GM13976 (cell line): ENCODE measurements around the gene OSBPL2.

Source experiments
- DNase-seq: peaks from one replicate; pipeline ENCODE4 v3.0.0; 2012; ENCODE audit warnings: low spot score
- CTCF ChIP-seq: IDR thresholded peaks from 2 replicates; pipeline ENCODE4 v1.5.1; 2012; ENCODE audit warnings: borderline replicate concordance, mild to moderate bottlenecking; ENCODE audit not compliant: insufficient read depth; ENCODE audit errors: extremely low read depth, missing control alignments, control extremely low read depth
- in situ Hi-C: fragments of 300-500 bp; cut with MboI; formaldehyde crosslinking; loops from one replicate; pipeline ENCODE4 v1.12.0; 2022; ENCODE audit warnings: low sequenced_read_pairs, mixed read lengths, inconsistent platforms; ENCODE audit not compliant: unreplicated experiment

Gene OSBPL2

GRCh38 chr20:62253398-62253797 lies 15.1 kb downstream of the OSBPL2 start:
- TF ChIP-seq CTCF = no peak
- DNase-seq = no peak
- in situ Hi-C loops = no loop called here

DNA sequence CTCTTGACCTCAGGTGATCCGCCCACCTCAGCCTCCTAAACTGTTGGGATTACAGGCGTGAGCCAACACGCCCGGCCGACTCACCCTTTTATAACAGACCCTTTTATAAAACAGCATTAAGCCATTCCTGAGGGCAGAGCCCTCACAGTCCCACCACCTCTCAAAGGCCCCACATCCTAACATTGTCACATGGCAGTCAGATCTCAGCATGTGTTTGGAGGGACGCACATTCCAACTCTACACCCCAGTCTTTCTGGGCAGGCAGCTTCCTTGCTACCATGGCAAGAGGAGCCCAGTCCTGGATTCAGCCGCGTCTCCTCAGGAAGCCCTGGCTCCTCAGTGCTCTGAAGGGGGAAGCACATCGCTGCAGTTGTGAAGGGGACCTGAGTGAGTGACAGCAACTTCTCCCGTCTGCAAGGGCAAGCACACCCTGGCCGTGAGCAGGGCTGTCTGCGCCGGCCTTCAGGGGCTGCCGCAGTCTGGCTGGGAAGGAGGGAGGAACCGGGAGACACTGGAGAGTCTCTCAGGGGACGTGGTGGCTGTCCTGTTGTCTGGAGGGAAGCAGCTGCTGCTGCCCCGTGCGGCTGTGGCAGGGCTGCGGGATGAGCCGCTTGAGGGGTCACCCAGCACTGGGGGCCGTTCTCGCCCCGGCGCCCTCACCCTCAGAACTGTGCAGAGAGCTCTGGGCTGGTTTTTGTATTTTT lies 15.9 kb downstream of the OSBPL2 start:
- no peak for TF ChIP-seq CTCF
- in situ Hi-C loops = no loop called here
- DNase-seq = no peak

- in situ Hi-C loops = no loop called here
- TF ChIP-seq CTCF = no peak
- no peak for DNase-seq
Observed at GRCh38 chr20:62255976-62256375, 17.7 kb downstream of the OSBPL2 start.

DNA sequence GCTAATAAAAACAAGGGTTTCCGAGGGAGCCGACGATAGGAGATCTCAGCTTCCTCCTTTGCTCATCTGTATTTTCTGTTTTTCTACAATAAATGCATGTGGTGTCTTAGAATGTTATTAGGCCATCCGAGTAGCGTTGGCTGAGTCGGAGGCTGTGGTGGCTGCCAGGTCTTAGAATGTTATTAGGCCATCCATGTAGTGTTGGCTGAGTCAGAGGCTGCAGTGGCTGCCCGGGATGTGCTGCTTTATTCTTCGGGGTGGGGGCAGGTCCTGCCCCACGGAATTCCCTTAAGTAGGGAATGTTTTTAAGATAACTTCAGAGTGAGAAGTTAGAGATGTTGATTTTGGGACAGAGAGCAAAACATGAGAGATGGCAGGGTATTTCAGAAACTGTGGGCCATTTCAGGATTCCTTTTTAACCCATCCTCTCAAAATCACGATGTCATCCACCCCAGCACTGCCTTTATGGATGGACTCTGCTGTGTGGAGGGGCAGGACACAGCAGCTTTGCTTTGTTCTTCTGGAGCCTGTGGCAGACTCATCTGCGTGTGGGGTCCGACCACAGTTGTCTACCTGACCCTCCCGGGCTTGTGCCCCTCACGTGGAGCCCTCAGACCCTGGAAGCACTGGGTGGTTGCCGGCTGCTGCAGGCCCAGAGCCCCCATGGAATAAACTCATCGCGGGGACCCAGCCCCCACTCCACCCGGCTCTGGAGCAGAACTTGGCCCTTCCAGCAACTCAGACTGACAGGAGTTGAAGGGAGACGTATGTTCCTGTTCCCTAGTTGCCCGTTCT lies 20.4 kb downstream of the OSBPL2 start:
- no peak for TF ChIP-seq CTCF
- in situ Hi-C loops = no loop called here
- no peak for DNase-seq

GRCh38 chr20:62259294-62259565 lies 20.9 kb downstream of the OSBPL2 start:
- in situ Hi-C loops = no loop called here
- TF ChIP-seq CTCF = no peak
- DNase-seq = no peak

GRCh38 chr20:62262064-62262463 lies 23.7 kb downstream of the OSBPL2 start:
- no peak for DNase-seq
- in situ Hi-C loops = no loop called here
- TF ChIP-seq CTCF = no peak
